Hematopoietic multipotent progenitor cell treated with erythropoietin and hydrocortisone succinate and interleukin-3 and kit ligand, for 4 days (in vitro differentiated cells): Measurements from ENCODE around the gene TBL1XR1.
"Not testable (repeated sequence)": the region's sequence is repeated elsewhere in the genome, so short reads cannot be mapped to it uniquely, and the experiment has no call there.

Experiments used
- DNase-seq: peaks from one replicate; pipeline ENCODE4 v3.0.0-alpha.2; 2015

Gene TBL1XR1

GRCh38 chr3:177179281-177180067 is 17.8 kb downstream of the TBL1XR1 start:
- DNase-seq, result peak; percentile 74

DNA sequence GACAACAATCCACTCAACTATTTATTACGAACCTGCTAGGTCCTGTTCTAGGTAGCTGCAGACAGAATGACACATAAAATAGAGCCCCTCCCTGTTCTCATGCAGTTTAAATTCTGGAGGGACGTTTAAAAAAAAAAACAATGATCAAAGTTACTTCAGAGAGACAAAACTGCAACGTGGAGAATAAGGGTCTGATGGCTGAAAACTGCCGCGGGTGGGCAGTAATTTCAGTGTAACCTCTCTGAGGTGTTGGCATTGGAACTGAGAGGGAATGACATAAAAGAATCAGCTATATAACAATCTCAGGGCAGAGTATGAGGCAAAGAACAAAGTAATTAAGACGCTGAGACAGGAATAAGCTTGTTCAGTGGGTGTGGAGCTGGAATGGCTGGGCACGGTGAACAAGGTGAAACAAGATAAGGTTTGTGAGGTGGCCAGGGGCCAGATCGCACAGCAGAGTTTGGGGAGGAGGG is 19.5 kb downstream of the TBL1XR1 start:
- peak; percentile 27 for DNase-seq

GRCh38 chr3:177174607-177175170 is 22.6 kb downstream of the TBL1XR1 start:
- no peak for DNase-seq

- no peak for DNase-seq
These were observed 27.2 kb downstream of the TBL1XR1 start for GRCh38 chr3:177169936-177170722.

GRCh38 chr3:177168431-177168830 is 28.9 kb downstream of the TBL1XR1 start:
- DNase-seq, result no peak

- no peak for DNase-seq
These were observed 34.5 kb downstream of the TBL1XR1 start for GRCh38 chr3:177162742-177163141.

GRCh38 chr3:177161603-177162002 is 35.7 kb downstream of the TBL1XR1 start:
- not testable (repeated sequence) for DNase-seq

DNA sequence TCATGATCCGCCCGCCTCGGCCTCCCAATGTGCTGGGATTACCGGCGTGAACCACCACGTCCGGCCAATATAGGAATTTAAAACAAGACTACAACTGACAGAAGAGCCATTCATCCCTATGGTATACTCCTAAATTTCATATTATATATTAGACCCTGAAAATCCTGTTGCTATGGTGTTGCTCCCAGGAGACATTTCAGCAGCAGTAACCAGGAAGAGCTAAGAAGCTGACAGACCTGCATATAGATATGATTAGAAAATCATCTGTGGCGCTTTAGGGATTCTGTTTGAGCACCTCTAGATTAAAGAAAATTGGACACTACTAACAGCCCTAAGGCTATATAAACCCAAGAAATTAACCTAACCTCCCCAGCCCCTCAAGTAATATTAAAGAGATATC is 38.8 kb downstream of the TBL1XR1 start:
- DNase-seq, result no peak

DNA sequence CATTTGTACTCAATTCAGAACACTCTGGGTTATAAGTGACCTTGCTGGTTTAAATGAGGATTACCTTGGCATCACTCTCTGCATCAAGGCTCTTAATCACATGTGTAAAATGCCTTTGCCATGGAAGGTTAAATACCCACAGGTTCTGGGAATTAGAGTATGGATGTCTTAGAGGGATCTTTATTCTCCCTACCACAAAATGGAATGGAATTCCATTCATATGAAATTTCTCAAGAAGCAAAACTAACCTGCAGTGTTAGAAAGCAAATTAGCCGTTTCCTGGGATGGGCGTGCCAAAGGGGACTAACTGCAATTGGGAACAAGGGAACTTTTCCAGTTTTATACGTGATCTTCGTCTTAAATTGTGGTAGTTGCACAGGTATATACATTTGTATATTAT is 39.8 kb downstream of the TBL1XR1 start:
- DNase-seq, result no peak

DNA sequence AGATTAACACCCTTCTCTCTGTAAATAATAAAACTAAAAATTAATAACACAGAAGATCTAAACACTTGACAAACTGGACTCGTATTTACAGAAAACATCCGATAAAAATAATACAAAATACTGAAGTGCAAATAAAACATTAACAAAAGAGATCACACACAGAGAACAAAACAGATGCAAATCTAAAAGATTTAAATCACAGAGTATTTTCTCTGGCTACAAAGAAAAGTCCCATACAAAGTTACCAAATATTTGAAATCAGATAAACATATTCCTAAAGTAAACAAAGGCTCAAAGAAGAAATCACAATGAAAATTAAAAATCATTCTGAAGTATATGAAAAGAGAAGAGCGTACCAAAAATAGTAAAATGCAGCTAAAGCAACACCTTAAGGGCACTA is 42.5 kb downstream of the TBL1XR1 start:
- DNase-seq, result no peak

- peak; percentile 91 for DNase-seq
These were observed 46.2 kb downstream of the TBL1XR1 start for GRCh38 chr3:177150970-177151627.

DNA sequence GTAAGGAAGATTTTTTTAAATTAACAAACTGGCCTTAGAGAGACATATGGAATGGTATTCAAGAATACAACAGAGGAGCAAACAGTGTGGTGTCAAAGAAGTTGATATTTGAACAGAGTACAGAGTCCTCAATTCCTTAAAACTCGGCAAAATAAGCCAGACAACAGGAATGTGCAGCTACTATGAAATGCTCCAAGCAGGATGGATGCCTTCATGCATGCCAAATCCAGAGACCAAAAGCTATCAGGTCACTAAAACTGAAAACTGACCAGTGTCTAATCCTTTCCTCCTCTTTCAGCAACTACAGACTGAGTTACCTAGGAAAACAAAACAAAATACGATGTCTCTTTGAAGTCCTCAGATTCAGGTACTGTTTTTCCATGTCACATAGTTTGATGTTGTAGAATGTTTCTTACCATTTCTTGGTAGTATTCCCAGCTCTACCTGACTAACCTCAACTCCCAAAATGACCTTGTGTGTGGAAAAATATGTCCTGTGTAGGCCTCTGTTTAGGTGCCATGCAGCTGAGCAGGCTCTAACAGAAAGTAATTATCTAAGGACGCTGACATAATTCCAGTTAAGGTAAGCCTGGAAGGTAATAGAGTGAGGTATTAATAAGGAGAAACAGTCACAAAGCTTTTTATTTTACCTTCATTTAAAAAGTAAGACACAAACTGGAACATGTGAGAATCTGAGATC is 46.9 kb downstream of the TBL1XR1 start:
- DNase-seq, result no peak

DNA sequence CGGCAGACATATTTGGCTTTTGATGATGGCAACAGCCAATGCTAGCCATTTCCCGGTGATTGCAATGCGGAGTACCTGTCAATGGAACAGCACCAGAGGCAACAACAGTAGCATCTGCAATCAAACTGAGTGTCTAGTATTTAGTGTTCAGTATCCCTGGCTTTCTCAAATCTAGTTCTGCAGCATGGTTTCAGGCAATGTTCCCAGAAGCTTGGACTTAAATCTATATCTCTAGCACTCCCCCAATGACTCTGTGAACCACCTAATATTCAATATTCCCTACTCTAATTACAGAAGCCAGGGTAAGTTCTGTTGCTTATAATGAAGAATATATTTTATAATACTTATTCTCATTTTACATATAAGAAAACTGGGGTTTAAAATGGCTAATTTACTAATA is 48.2 kb downstream of the TBL1XR1 start:
- no peak for DNase-seq

GRCh38 chr3:177147790-177148189 is 49.5 kb downstream of the TBL1XR1 start:
- peak; percentile 43 for DNase-seq

DNA sequence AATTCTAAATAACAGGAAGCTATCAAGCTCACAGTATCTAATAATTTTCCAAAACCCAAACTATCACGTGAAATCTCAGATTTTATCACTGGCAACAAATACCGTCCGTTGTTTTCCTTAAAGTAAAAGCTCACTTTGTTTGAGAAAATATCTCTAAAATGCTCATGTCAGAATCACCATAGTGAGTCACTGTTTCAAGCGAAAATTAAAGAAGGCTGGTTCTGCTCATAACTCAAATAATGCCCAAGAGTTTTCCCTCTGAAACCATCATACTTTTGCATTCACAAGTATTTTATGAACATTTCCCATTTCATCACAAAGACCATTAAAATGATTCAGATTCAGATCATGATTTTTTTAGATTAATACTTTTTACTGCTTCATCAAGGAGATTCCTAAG is 50.6 kb downstream of the TBL1XR1 start:
- no peak for DNase-seq

DNA sequence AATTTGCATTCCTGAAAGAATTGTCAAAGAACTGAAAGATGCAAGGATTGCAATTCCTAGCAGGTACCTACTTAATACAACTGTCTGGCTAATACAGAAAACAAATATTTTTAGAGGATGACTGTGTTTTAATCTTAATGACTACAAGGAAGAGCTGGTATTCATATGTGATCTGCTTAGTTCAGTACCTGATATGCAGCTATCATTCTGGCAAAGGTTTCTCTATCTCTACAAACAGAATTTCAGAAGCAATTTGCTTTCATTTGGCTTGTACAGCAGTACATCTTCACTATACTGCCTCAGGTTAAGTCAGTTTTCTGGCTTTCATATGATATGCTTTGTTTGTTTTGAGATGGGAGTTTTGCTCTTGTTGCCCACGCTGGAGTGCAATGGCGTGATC is 51.3 kb downstream of the TBL1XR1 start:
- peak; percentile 50 for DNase-seq

- DNase-seq, result no peak
These were observed 51.9 kb downstream of the TBL1XR1 start for GRCh38 chr3:177145381-177145780.

- DNase-seq, result peak; percentile 48
These were observed 52.4 kb downstream of the TBL1XR1 start for GRCh38 chr3:177144922-177145321.

DNA sequence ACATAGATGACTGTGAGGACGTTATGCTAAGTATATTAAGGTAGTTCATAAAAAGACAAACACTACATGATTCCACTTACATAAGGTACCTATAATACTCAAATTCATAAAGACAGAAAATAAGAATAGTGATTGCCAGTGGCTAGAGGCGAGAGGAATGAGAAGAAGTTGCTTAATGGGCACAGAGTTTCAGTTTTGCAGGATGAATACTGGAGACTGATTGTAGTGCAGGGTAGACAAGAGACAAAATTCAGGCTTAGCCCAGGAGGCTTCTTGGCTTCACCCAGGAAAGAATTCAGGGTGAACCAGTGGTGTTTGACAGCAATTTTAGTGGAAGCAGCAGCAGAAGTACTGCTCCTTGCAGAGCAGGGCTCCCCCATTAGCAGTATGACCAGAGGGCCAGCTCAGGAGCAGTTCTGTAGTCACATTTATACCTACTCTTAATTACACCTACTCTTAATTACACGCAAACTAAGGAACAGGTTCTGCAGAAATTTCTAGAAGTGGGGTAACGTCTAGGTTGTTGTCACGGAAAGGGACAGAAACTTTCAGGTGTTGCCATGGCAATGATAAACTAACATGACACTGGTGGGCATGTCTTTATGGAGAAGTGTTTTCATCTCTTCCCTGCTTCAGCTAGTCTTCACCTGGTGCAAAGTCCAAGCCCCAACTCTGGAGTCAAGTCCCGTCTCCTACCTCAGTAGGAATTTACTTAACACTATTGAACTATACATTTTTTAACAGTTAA is 55.2 kb downstream of the TBL1XR1 start:
- DNase-seq, result peak; percentile 25

GRCh38 chr3:177141471-177141870 is 55.8 kb downstream of the TBL1XR1 start:
- DNase-seq, result no peak

- not testable (repeated sequence) for DNase-seq
These were observed 58.1 kb downstream of the TBL1XR1 start for GRCh38 chr3:177139220-177139619.
